HG03354 (cell line): ENCODE results near the gene SIRT2.
A peak's percentile ranks its signal among the peaks of the same experiment; 100 is the strongest.
"Not testable (repeated sequence)": the region's sequence is repeated elsewhere in the genome, so short reads cannot be mapped to it uniquely, and the experiment has no call there.

Experiments
- ATAC-seq: cut with Tn5 transposase; IDR thresholded peaks from one replicate; pipeline ENCODE4 v1.9.1; 2021; ENCODE audit warnings: mild to moderate bottlenecking; ENCODE audit not compliant: unreplicated experiment, poor library complexity, severe bottlenecking

Gene SIRT2

DNA sequence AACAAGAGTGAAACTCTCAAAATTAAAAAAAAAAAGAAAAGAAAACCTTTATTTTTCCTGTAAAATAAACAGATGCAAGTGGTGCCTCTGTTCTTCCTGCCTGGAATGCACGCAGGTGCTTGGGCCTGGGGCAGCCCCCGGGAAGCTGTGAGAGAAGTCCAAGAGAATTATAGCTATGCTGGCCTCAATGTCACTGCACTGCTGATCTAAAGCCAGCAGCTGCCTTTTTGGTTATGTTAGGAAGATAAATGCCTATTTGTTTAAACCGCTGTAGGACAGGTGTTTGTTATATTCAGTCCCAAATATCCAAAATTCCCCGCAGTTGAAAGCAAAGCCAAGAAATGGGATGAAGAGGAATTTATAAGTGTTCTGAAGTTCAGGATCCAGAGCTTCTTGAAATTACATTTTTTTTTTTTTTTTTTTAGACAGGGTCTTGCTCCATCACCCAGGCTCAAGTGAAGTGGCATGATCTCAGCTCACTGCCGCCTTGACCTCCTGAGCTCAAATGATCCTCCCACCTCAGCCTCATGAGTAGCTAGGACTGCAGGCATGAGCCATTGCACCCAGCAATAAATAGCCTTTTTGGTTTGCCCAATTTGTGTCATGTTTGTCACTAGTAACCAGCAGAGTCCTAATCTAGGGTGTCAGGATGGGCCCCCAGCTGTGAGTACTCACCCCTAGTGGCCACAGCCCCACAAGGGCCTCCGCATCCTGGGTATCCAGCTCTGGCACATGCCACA lies 23.6 kb downstream of the SIRT2 start:
- ATAC-seq = no peak

DNA sequence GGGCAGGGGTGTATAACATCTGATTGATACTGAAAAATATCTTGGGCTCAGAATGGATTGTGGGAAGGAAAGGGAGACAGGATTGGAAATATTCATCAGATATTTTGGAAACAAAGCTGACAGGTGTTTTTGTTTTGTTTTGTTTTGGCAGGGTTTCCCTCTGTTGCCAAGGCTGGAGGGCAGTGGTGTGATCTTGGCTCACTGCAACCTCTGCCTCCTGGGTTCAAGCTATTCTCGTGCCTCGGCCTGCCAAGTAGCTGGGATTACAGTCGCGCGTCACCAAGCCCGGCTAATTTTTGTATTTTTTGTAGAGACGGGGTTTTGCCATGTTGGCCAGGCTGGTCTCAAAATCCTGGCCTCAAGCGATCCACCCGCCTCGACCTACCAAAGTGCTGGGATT lies 26.0 kb downstream of the SIRT2 start:
- ATAC-seq = not testable (repeated sequence)

- ATAC-seq = no peak
Observed at GRCh38 chr19:38870612-38871011, 28.8 kb downstream of the SIRT2 start.

DNA sequence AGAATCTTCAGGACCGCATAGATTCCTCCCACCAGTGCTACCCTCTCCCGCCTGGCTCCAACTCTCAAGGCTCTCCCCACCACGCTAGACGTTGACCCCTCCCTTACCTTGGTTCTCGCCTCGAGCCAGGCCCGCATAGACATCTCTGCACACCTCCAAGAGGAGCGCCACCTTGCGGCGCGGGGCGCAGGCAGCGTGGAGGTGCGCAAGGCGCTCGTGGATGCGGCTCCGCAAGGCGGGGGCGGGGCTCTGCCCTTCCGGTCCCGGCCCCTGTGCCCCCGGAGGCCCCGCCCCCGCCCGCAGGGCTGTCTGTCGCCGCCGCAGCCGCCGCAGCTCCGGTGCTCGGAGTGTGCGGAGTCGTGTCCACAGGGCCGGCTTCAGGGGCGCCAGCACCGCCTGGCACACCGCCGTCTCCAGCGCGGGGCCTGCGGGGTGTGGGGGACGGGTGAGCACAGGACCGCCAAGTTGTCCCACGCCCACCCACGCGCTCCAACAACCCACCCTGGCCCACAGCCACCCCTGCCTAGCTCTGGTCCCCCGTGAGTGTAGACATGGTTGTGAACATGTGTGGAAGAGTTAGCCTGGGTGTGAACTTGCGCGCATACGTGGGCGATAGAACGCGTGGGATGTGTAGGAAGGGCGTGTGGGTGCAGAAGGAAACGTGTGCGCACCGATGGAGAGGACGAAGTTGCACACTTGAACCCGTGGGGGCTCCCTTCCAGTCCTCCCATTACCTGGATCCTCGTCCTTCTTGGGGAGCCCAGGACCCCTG lies 29.4 kb downstream of the SIRT2 start:
- peak; percentile 71 for ATAC-seq

DNA sequence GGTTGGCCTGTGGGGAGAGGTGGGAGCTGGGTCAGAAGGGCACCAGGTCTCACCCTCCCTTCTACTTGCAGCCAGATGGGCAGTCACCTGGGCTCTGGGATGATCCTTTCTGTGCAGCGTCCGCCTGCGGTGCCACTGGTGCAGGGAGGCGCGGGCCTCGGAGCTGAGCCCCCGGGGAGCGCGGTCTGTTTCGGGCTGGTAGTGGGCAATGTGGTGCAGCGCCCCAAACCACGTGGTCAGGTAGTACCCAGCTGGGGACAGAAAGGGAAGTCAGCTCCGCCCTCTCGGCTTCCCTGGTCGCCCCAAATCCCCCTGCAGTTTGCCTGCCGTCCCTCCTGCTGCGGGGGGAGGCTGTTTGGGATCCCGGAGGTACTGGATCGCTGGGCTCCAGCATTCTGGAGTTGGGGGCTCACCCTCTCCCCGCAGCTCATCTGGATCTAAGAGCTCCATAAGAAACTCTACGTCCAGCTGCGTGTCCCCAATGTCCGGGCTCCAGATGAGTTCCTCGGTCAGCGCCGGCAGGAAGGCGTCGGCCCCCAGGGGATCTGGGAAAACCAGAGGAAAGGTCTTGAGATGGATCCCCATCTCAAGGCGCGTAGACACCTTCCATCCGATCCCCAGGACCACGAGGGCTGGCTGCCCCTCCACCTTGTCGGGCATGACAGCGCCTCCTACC lies 30.1 kb downstream of the SIRT2 start:
- no peak for ATAC-seq

GRCh38 chr19:38868551-38868950 lies 30.9 kb downstream of the SIRT2 start:
- ATAC-seq = no peak

- ATAC-seq = no peak
Observed at GRCh38 chr19:38867171-38867780, 32.1 kb downstream of the SIRT2 start.

DNA sequence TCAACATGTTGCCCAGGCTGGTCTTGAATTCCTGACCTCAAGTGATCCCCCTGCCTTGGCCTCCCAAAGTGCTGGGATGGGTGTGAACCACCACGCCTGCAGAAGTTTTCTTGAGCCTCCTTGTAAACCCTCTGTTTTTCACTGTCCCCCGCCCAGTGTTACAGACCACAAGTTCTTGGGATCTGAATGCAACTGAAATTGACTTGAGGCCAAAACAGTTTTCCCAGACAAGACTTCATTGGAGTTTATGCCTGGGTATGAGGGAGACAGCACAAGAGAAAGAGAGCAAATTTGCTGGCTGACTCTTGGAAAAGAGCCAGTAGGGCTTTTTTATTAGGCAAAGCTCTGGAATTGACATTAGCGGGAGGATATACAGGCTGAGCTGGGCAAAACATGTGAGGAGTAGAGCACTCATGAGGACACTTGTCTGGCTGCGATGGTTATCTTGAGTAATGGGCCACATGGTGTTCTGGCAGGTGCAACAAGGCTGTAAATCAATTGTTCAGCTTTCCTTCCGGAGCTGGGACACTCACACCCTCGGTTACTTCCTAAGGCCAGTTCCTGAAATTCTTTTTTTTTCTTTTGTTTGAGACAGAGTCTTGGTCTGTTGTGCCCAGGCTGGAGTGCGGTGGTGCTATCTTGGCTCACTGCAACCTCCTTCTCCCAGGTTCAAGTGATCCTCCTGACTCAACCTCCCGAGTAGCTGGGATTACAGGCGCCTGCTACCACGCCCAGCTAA lies 36.9 kb downstream of the SIRT2 start:
- no peak for ATAC-seq

DNA sequence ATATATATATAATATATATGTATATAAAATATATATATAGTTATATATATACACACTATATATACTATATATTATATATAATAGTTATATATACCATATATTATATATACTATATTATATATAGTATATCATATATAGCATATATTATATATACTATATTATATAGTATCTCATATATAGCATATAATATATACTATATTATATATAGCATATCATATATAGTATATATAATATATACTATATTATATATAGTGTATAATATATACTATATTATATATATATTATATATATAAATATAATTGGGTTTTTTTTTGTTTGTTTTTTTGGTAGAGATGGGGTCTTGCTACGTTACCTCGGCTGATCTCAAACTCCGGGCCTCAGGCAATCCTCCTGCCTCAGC lies 38.0 kb downstream of the SIRT2 start:
- no peak for ATAC-seq

DNA sequence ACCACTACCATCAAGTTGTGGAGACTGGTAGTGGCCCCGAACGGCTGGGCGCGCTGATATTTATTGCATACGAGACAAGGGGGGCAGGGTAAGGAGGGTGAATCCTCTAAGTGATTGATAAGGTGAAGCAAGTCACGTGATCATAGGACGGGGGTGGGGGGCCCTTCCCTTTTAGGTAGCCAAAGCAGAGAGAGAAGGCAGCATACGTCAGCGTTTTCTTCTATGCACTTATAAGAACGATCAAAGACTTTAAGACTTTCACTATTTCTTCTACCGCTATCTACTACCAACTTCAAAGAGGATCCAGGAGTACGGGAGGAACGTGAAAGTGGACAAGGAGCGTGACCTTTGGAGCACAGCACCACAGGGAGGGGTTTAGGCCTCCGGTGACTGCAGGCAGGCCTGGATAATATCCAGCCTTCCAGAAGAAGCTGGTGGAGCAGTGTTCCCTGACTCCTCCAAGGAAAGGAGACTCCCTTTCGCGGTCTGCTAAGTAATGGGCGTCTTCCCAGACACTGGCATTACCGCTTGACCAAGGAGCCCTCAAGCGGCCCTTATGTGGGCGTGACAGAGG lies 39.7 kb downstream of the SIRT2 start:
- ATAC-seq = not testable (repeated sequence)

GRCh38 chr19:38856813-38857212 lies 42.6 kb downstream of the SIRT2 start:
- ATAC-seq = no peak

DNA sequence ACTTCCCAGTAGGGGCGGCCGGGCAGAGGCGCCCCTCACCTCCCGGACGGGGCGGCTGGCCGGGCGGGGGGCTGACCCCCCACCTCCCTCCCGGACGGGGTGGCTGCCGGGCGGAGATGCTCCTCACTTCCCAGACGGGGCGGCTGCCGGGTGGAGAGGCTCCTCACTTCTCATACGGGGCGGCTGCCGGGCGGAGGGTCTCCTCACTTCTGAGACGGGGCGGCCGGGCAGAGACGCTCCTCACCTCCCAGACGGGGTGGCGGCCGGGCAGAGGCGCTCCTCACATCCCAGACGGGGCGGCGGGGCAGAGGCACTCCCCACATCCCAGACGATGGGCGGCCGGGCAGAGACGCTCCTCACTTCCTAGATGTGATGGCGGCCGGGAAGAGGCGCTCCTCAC lies 43.7 kb downstream of the SIRT2 start:
- ATAC-seq = not testable (repeated sequence)

- not testable (repeated sequence) for ATAC-seq
Observed at GRCh38 chr19:38854961-38855360, 44.5 kb downstream of the SIRT2 start.

DNA sequence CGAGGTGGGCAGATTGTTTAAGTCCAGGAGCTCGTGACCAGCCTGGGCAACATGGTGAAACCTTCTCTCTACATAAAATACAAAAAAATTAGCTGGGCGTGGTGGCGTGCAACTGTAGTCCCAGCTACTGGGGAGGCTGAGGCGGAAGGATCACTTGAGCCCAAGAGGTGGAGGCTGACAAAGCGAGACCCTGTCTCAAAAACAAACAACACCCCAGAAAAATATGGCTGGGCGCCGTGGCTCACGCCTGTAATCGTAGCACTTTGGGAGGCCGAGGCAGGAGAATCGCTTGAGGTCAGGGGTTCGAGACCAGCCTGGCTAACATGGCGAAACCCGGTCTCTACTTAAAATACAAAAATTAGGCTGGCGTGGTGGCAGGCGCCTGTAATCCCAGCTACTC lies 46.2 kb downstream of the SIRT2 start:
- ATAC-seq = no peak

DNA sequence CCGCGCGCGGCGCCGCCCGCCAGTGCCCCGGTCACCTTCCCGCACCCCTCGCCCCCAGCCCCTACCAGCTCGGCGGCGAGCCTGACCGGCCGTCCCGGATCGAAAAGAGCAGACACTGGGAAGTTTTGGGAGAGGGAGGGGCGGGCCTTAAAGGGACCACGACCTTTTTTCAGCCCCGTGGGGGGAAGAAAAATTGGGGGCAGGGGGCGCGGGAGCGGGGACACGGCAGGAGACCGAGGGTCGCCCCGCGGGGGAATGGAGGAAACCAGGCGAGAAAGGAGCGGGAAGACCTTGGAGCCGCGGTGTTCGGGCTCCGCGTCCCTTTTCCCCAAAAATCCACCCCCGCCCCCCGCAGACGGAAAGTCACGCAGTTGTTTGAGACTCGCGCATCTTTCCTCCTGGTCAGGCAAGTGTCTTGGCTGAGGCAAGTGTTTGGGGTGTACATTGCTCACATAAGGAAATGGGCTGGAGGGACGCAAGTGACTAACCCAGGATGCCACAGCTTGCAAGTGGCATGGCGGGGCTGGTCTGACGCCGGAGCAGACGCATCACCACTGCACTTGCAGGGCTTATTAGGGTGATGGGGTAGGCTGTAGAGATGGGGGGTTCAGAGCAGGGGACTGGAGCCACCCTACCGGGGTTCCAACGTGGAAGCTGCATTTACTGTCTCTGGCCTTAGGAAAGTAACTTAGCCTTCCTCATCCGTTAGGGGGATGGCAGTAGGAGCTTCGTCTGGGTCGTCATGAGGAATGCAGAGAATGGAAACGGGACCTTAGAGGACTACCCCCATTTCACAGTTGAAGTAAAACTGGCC lies 47.0 kb downstream of the SIRT2 start:
- no peak for ATAC-seq

GRCh38 chr19:38851622-38852230 lies 47.7 kb downstream of the SIRT2 start:
- ATAC-seq = peak; percentile 21

- no peak for ATAC-seq
Observed at GRCh38 chr19:38850976-38851621, 48.3 kb downstream of the SIRT2 start.
